Psoas muscle (tissue), 8 donors: ENCODE measurements around the gene ERC2. TPM values are rescaled to one million over a fixed set of nuclear protein-coding genes. Genes with fewer than 3 reads are reported as not detected.

Experiments
- ATAC-seq, 4 donors: fragments of 200-7000 bp; cut with Tn5 transposase; one replicate each; pipeline ENCODE4 v1.9.1; 2020; ENCODE audit warnings: moderate library complexity in 3 of 4, mild to moderate bottlenecking in 2 of 4
- DNase-seq, 2 donors: peaks; one replicate each; pipeline ENCODE4 v3.0.0-alpha.2; 2020
- H3K27ac ChIP-seq: fragments of 200-600 bp; one replicate; pipeline ENCODE4 v1.8.0; 2022
- H3K27me3 ChIP-seq, 3 donors: fragments of 200-600 bp in 1 of 3; one replicate each; pipeline versions ENCODE4 v1.6.1 to v1.8.0; 2013 to 2022; ENCODE audit warnings: low read length in 2 of 3, mild to moderate bottlenecking in 2 of 3, moderate library complexity in 1 of 3; ENCODE audit not compliant: insufficient read depth in 3 of 3
- H3K36me3 ChIP-seq, 2 donors: fragments of 200-600 bp in 1 of 2; one replicate each; pipeline versions ENCODE4 v1.6.1 to v1.8.0; 2013 to 2022; ENCODE audit warnings: low read depth in 1 of 2, mild to moderate bottlenecking in 1 of 2, moderate library complexity in 1 of 2; ENCODE audit not compliant: insufficient read depth in 1 of 2
- H3K4me1 ChIP-seq: fragments of 200-600 bp; one replicate; pipeline ENCODE4 v1.8.0; 2022
- H3K4me3 ChIP-seq: fragments of 200-600 bp; one replicate; pipeline ENCODE4 v1.8.0; 2022; ENCODE audit warnings: mild to moderate bottlenecking
- H3K9me3 ChIP-seq: fragments of 200-600 bp; one replicate; pipeline ENCODE4 v1.8.0; 2022
- WGBS, 3 donors: extraction: QIAGEN DNeasy Blood & Tissue Kit; methylation state at CpG; one replicate each; pipeline versions ENCODE4 v1.1.6 to v1.1.7; 2013; 5-methylcytosine and 5-hydroxymethylcytosine counted together
- intact Hi-C, 2 donors: fragments of 100-400 bp; cut with DNase I; formaldehyde crosslinking; loops; one replicate each; pipeline versions ENCODE4 v1.11.0 to v1.14.2; 2022
- polyA plus RNA-seq, 3 donors: library from polyadenylated mRNA; stranded (reverse); fragments of 200-250 nt; gene quantifications; one replicate each; pipeline ENCODE4 v1.2.3, GENCODE V29; 2013
- total RNA-seq, 4 donors: library from RNA; stranded (reverse); fragmentation: NEBNext Ultra II Directional in 2 of 4; extraction: Animal tissue kit (Norgen Biotek cat#: 25700) in 2 of 4; gene quantifications; one replicate each; pipeline versions ENCODE4 v1.2.1 to v1.2.4, GENCODE V29; 2021 to 2023
- TF ChIP-seq, protein P1 (sequence below): fragments of 200-600 bp; IDR thresholded peaks from one replicate; pipeline ENCODE4 v1.8.0; 2022; ENCODE audit warnings: antibody characterized with exemption
- donor health status: healthy with polysubstance abuse.
- donor health status: DM: no; HTN: no; CAD: no; lungs with moderate emphysema.
- donor health status: Bipolar disorder and iron deficiency.
- donor health status: healthy.
- donor health status: DM: yes; HTN: yes; CAD: no.
- donor health status: DM: no; HTN: no; CAD: no.
- donor health status: DM: no; HTN: no; CAD: no.
- donor health status: DM: yes; HTN: yes; CAD: no.

The ERC2 gene
- total and polyA plus RNA-seq, 7 donors = 0.04 to 0.15 TPM; not detected in 5

DNA sequence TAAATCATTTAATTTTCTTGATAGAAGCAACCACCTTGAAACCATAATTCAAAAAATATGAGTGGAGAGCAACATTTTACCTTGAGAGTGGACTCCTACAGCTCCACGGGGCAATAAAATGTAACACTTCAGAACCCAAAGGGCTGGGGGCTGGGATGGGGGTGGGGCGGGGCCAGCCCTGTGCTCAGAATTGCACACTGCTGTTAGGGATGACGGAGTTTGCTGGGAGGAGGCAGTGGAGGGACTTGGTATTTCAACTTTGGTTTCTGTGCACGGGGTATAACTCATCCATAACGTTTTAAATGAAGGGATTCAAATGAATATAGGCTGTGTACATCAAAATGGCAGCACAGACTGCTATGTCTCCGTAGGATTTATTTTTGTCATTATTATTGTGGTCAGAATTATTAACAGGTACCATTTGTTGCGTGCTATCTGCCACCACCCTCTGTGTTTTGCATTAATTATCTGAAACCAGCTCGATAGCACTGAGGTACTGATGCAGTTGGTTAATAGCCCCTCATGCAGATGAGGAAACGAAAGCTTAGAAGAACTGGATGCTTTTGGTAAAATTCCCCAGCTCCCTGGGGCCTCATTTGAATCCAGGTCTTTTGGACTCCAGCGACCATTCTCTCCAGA is 951.8 kb downstream of the ERC2 start:
- ATAC-seq = no peak
- Histone ChIP-seq H3K36me3 (no peaks in the 10 kb centered on the region), H3K27me3 (peaks cover 0 to 5% (median 0%) of the 10 kb centered on the region in 3 donors), H3K9me3 (no peaks in the 10 kb centered on the region), H3K27ac (no peak overlapping the region), H3K4me1 (no peaks in the 10 kb centered on the region), H3K4me3 (no peak overlapping the region)
- intact Hi-C loops = no loop called here
- 69 to 78% (median 76%) methylated on average over 10 of the region's 10 CpGs for WGBS, 3 donors
- no peak for DNase-seq
- TF ChIP-seq, protein P1, sequence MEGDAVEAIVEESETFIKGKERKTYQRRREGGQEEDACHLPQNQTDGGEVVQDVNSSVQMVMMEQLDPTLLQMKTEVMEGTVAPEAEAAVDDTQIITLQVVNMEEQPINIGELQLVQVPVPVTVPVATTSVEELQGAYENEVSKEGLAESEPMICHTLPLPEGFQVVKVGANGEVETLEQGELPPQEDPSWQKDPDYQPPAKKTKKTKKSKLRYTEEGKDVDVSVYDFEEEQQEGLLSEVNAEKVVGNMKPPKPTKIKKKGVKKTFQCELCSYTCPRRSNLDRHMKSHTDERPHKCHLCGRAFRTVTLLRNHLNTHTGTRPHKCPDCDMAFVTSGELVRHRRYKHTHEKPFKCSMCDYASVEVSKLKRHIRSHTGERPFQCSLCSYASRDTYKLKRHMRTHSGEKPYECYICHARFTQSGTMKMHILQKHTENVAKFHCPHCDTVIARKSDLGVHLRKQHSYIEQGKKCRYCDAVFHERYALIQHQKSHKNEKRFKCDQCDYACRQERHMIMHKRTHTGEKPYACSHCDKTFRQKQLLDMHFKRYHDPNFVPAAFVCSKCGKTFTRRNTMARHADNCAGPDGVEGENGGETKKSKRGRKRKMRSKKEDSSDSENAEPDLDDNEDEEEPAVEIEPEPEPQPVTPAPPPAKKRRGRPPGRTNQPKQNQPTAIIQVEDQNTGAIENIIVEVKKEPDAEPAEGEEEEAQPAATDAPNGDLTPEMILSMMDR = no peak

DNA sequence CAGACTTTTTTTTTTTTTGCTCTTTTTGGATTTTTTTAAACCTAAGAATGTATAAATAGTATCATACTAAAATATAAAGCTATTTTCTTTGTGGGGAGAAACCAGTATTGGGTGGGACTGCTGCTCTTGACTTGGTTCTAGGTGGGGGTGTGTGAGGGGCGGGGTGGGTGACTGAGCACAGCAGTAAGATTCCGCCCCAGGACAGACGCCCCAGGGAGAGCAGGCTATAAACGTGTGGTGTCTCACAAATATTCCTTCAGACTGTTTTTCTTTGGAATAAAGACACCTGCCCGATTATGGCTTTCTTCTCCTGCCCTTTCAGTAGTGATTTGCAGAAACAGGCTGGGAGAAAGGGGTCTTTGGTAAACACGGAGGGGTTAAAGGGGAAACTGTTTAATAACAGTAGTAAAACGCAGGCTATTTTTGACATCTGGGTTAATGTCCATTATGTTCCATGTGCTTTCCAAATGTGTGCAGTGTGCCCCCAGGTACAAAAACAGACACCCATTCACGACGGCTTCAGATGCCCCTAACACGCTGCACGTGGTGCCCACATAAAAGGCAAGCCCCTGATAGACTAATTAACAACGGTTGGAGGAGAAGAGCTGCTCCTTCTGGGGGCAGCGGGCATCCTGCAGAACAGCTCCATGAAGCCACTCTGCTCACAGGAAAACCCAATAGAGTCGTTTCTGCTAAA is 952.6 kb downstream of the ERC2 start:
- no peaks in the 10 kb centered on the region for H3K36me3 ChIP-seq
- H3K27ac ChIP-seq = no peak overlapping the region
- H3K9me3 ChIP-seq = no peaks in the 10 kb centered on the region
- 48 to 52% (median 52%) methylated on average over 14 of the region's 14 CpGs for WGBS, 3 donors
- TF ChIP-seq, protein P1 = no peak
- ATAC-seq (no peak), DNase-seq (no peak)
- H3K27me3 ChIP-seq = peaks cover 0 to 5% (median 0%) of the 10 kb centered on the region in 3 donors
- H3K4me3 ChIP-seq = no peak overlapping the region
- intact Hi-C loops = no loop called here
- H3K4me1 ChIP-seq = no peaks in the 10 kb centered on the region

DNA sequence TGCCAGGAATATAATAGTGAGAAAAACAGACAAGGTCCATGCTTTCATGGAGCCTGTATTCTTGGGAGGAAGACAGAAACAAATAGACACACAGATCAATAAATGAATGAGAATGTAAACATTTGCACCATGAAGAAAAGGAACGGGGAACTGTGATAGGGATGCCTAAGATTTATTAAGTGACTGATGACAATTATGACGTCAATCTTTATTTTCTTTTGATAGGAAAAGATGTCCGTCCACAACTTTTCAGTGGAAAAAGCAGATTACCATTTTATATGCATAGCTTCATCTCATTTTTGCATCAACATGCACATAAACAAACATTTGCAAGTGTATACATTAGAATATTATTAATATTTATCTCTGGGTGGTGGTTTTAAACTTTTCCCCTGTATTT is 953.3 kb downstream of the ERC2 start:
- 84 to 90% (median 87%) methylated on average over 3 of the region's 3 CpGs for WGBS, 3 donors
- no peaks in the 10 kb centered on the region for H3K9me3 ChIP-seq
- no peak overlapping the region for H3K27ac ChIP-seq
- TF ChIP-seq, protein P1 = no peak
- ATAC-seq (no peak), DNase-seq (no peak)
- no peak overlapping the region for H3K4me3 ChIP-seq
- intact Hi-C loops = no loop called here
- H3K27me3 ChIP-seq = peaks cover 0 to 5% (median 0%) of the 10 kb centered on the region in 3 donors
- no peaks in the 10 kb centered on the region for H3K4me1 ChIP-seq
- H3K36me3 ChIP-seq = no peaks in the 10 kb centered on the region

DNA sequence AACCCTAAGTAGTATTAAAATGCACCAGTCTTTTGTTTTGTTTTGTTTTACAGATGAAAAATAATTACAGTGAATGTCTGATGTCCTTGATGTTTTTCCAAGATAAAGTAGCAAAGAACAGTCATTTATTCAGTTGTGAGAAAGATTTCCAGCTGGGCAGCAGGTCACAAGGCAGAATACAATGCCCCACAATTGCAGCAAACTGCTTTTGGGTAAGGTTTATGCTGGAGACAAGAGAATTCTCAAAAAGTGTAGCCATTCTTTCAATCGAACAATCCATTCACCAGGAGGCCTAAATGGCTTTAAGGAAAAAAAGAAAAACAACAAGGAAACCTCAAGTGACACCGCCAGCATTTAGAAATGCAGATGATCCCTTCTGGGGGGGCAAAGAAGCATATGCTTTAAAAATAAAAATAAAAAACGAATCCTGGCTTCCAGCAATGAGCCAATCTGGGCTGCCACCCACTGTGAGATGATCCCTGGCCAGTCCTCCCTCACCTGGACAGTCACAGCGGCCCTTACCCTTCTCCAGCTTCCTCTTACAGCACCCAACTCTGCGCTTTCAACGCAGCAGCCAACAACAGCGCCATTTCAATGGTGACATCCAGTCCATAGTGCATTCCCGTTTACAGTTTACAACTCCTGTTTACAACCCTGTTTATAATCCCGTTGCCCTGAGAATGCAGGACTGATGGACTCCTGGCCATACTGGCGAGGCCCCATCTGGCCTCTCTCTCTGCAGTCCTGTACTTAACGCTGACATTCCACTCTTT is 955.5 kb downstream of the ERC2 start:
- Histone ChIP-seq H3K27me3 (peaks cover 0 to 5% (median 0%) of the 10 kb centered on the region in 3 donors), H3K4me1 (no peaks in the 10 kb centered on the region), H3K4me3 (no peak overlapping the region), H3K9me3 (no peaks in the 10 kb centered on the region), H3K27ac (no peak overlapping the region), H3K36me3 (no peaks in the 10 kb centered on the region)
- TF ChIP-seq, protein P1 = no peak
- intact Hi-C loops = no loop called here
- ATAC-seq = no peak
- WGBS, 3 donors = 56 to 69% (median 57%) methylated on average over 11 of the region's 11 CpGs
- DNase-seq = no peak
